HUES64 (cell line): ENCODE data around the gene GADD45G.

Experiments
- H3K27ac ChIP-seq: 2 replicates; pipeline ENCODE4 v1.7.0; 2013; ENCODE audit warnings: low read depth, low read length, inconsistent platforms
- H3K27me3 ChIP-seq: 2 replicates; pipeline ENCODE4 v1.6.1; 2013; ENCODE audit warnings: mild to moderate bottlenecking, low read length; ENCODE audit not compliant: insufficient read depth
- H3K36me3 ChIP-seq: 2 replicates; pipeline ENCODE4 v1.6.1; 2013; ENCODE audit warnings: mild to moderate bottlenecking, low read length; ENCODE audit not compliant: insufficient read depth
- H3K4me1 ChIP-seq: 2 replicates; pipeline ENCODE4 v1.6.1; 2013; ENCODE audit warnings: mild to moderate bottlenecking, low read length, moderate library complexity; ENCODE audit not compliant: insufficient read depth
- H3K4me3 ChIP-seq: 2 replicates; pipeline ENCODE4 v1.5.1; 2013; ENCODE audit warnings: mild to moderate bottlenecking, low read length, moderate library complexity
- H3K9ac ChIP-seq: 2 replicates; pipeline ENCODE4 v1.6.1; 2013; ENCODE audit warnings: mild to moderate bottlenecking, low read depth, low read length
- H3K9me3 ChIP-seq: 2 replicates; pipeline ENCODE4 v1.6.1; 2013; ENCODE audit warnings: low read depth, low read length; ENCODE audit not compliant: insufficient read depth
- WGBS: fragments of 150-250, 120-280 bp; methylation state at CpG from one replicate; pipeline ENCODE4 v1.1.7; 2013; ENCODE audit warnings: missing lambda C conversion rate; 5-methylcytosine and 5-hydroxymethylcytosine counted together

Gene GADD45G

DNA sequence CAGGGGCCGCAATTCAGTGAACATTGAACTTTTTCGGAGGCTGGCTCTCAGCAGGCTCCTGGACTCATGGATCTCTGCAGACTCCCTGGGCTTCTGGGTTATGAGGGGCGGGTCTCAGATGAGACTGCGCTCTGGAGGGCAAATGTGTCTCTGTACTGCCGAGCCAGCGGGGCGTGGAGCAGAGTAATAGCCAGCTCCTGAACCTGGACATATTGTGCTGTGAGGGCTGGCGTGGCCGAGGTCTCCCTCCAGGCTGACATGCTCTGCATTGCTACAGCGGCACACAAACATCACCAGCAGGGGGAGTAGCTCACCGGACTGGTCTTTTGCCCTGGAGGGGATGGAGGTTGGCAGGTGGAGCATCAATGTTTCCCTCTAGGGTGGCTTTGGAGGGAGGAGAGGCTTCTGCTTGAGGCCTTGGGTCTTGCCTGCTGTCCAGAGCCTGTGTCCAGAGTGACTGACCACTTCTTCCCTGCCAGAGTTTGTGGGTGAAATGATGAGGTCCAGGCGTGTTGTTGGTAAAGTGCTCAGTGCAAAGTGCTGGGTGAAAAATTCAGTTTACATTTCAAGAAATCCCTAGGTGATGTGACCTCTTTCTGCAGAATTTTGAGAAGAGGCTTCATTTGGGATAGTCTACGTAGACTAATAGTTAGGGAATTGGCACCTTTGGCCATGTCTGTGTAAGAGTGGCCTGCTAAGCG lies 10.9 kb upstream of the GADD45G start:
- H3K4me3 ChIP-seq, result no peak overlapping the region
- H3K36me3 ChIP-seq, result no peaks in the 10 kb centered on the region
- no peaks in the 10 kb centered on the region for H3K27me3 ChIP-seq
- H3K27ac ChIP-seq, result no peak overlapping the region
- 77% methylated on average over 14 of the region's 14 CpGs for WGBS
- H3K9ac ChIP-seq, result no peak overlapping the region
- peaks cover 7% of the 10 kb centered on the region; the same call in 1 of the 2 replicates for H3K4me1 ChIP-seq
- H3K9me3 ChIP-seq, result no peaks in the 10 kb centered on the region

DNA sequence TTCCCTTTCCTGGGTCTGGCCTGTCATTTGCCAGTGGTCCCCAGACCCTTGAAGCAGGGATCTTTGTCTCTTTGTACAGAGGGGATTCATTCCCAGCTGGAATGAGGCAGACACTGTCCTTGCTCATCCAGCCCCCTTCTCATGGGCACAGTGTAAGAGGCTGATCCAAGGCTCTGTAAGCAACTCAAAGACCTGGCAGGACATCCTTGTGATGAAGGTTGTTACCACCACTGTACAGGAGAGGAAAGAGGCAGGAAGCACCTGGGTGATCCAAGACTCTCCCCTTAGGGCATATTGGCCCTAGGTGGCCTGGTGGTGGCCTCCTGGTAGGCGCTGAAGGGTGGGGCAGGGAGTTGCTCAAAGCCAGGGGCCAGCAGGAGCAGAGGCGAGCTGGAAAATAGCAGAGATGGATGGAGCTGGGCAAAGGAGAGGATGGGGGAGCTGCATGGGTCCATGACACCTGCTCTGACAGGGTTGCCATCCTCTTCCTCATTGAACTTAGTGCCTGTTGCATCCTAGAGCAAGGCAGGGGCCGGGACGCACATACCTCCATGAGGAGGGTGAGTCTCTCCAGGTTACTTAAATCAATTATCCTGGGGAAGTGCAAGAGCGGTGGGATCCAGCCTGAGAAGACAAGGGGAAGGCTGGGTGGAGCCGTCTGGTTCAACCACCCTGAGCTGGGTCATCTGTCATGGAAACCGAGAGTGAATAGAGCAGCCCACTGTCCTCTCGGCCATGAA lies 9.8 kb upstream of the GADD45G start:
- 88% methylated on average over 8 of the region's 8 CpGs for WGBS
- H3K4me1 ChIP-seq, result peaks cover 7% of the 10 kb centered on the region; the same call in 1 of the 2 replicates
- no peaks in the 10 kb centered on the region for H3K27me3 ChIP-seq
- no peak overlapping the region for H3K9ac ChIP-seq
- H3K36me3 ChIP-seq, result no peaks in the 10 kb centered on the region
- no peaks in the 10 kb centered on the region for H3K9me3 ChIP-seq
- H3K4me3 ChIP-seq, result no peak overlapping the region
- no peak overlapping the region for H3K27ac ChIP-seq

DNA sequence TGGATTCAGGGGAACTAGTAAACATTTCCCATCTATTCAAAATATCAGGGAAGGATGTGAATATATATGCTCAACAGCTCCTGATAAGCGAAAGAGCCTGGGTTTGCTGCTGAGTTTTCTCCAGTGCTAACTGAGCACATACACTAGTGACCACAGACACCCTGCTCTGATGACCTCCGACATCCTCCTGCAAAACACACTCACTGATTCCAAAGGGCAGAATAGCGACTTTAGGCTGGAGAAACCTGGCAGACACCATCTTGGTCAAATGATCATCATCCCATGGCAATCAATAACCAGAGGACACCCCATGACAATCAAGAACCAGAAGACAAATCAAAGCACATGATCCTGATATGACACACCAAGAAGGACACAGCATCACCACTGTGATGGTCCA lies 9.2 kb upstream of the GADD45G start:
- WGBS, result 87% methylated on average over 3 of the region's 3 CpGs
- no peak overlapping the region for H3K4me3 ChIP-seq
- H3K9ac ChIP-seq, result no peak overlapping the region
- H3K9me3 ChIP-seq, result no peaks in the 10 kb centered on the region
- no peaks in the 10 kb centered on the region; the same call in 1 of the 2 replicates for H3K27me3 ChIP-seq
- H3K36me3 ChIP-seq, result no peaks in the 10 kb centered on the region
- H3K27ac ChIP-seq, result no peak overlapping the region
- H3K4me1 ChIP-seq, result peaks cover 7% of the 10 kb centered on the region; the same call in 1 of the 2 replicates

DNA sequence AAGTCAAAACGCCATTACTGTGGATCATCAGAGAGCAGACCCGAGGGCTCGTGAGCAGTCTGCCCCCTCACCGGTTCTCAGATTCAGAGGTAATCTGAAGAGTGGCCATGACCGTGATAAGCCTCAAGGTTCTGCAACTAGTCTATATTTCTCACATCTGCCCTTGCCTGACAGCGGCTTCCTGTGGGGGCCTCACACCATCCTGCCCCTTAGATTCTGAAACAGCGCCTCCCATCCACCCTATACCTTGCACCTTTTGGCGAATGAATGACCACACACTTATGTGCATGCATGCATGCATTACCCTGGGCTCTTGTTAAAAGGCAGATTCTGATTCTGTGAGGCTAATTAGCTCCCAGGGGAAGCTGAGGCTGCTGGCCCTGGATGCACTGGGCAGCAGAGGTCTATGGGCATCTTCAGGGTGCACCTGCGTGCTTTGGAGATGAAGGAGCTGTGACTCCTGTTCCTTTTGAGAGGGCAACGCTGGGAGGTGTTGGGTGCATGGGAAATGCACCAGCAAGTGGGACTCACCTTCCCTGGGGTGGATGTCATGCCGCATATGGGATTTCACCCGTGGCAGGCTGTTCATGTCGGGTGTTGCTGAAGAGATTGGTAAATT lies 7.8 kb upstream of the GADD45G start:
- no peak overlapping the region for H3K9ac ChIP-seq
- H3K9me3 ChIP-seq, result no peaks in the 10 kb centered on the region
- H3K4me1 ChIP-seq, result peaks cover 7% of the 10 kb centered on the region; the same call in 1 of the 2 replicates
- peaks cover 12% of the 10 kb centered on the region; the same call in 1 of the 2 replicates for H3K27me3 ChIP-seq
- H3K4me3 ChIP-seq, result no peak overlapping the region
- H3K36me3 ChIP-seq, result no peaks in the 10 kb centered on the region
- H3K27ac ChIP-seq, result no peak overlapping the region
- 91% methylated on average over 13 of the region's 13 CpGs for WGBS

- peaks cover 15% of the 10 kb centered on the region; the same call in 1 of the 2 replicates for H3K27me3 ChIP-seq
- peaks cover 7% of the 10 kb centered on the region; the same call in 1 of the 2 replicates for H3K4me1 ChIP-seq
- H3K36me3 ChIP-seq, result no peaks in the 10 kb centered on the region
- no peak overlapping the region for H3K27ac ChIP-seq
- no peak overlapping the region for H3K4me3 ChIP-seq
- WGBS, result 63% methylated on average over 7 of the region's 7 CpGs
- H3K9ac ChIP-seq, result no peak overlapping the region
- H3K9me3 ChIP-seq, result no peaks in the 10 kb centered on the region
Observed at GRCh38 chr9:89597711-89598362, 7.0 kb upstream of the GADD45G start.

DNA sequence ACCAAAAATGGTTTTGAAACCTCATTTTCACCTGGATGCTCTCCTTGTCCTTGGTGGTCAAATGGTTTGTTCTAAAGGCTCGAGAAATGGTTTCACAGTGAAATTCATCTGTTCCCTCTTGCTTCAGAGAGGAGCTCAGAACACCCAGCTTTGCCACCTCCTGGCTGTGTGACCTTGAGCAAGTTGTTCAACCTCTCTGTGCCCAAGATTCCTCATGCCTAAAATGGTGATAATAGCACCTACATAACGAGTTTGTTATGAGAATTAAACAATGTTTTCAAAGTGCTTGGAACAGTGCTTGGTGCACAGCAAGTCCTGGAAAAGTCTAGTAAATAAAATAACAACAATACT lies 6.5 kb upstream of the GADD45G start:
- Histone ChIP-seq H3K4me3 (no peak overlapping the region), H3K4me1 (peaks cover 7% of the 10 kb centered on the region; the same call in 1 of the 2 replicates), H3K27me3 (peaks cover 18% of the 10 kb centered on the region; the same call in 1 of the 2 replicates), H3K9ac (no peak overlapping the region), H3K27ac (no peak overlapping the region), H3K36me3 (no peaks in the 10 kb centered on the region), H3K9me3 (no peaks in the 10 kb centered on the region)
- 8% methylated on average over 2 of the region's 2 CpGs for WGBS

GRCh38 chr9:89598926-89599325 lies 5.9 kb upstream of the GADD45G start:
- H3K27ac ChIP-seq, result no peak overlapping the region
- 83% methylated on average over 10 of the region's 10 CpGs for WGBS

GRCh38 chr9:89600831-89601230 lies 4.0 kb upstream of the GADD45G start:
- Histone ChIP-seq H3K36me3 (no peaks in the 10 kb centered on the region), H3K27ac (no peak overlapping the region), H3K4me3 (no peak overlapping the region), H3K27me3 (peaks cover 30% of the 10 kb centered on the region), H3K9ac (no peak overlapping the region), H3K4me1 (peaks cover 8% of the 10 kb centered on the region; the same call in 1 of the 2 replicates), H3K9me3 (no peaks in the 10 kb centered on the region)
- WGBS, result 87% methylated on average over 6 of the region's 6 CpGs

More at GRCh38 chr9:89598926-89599325, 5.9 kb upstream of the GADD45G start:
- H3K9ac ChIP-seq, result no peak overlapping the region
- no peaks in the 10 kb centered on the region for H3K36me3 ChIP-seq
- H3K4me3 ChIP-seq, result no peak overlapping the region
- H3K9me3 ChIP-seq, result no peaks in the 10 kb centered on the region
- H3K27me3 ChIP-seq, result peaks cover 21% of the 10 kb centered on the region; the same call in 1 of the 2 replicates
- H3K4me1 ChIP-seq, result 0 out of 2 replicates have a peak, but pooled peaks cover 4% of the 10 kb centered on the region

DNA sequence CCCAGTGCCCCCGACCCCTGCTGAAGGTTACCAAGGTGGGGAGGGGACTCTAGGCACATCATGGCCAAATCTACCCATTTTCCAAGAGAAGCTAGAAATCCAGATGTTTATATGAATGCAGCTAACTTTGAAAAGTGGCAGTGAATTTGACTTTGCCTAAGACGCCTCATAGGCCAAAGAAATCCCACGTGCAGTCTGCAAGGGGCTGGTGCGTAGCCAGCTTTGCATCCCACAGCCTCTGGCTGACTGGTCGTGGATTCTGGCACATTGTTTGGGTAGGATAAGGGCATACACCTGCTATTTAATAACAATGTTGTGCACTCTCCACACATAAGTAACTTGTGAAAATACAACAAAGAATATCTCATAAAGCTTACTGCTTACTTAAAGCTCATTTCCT lies 3.5 kb upstream of the GADD45G start:
- peaks cover 9% of the 10 kb centered on the region; the same call in 1 of the 2 replicates for H3K4me1 ChIP-seq
- 87% methylated on average over 4 of the region's 5 CpGs for WGBS
- H3K27me3 ChIP-seq, result peaks cover 35% of the 10 kb centered on the region
- no peak overlapping the region for H3K9ac ChIP-seq
- no peak overlapping the region for H3K4me3 ChIP-seq
- no peaks in the 10 kb centered on the region for H3K9me3 ChIP-seq
- no peaks in the 10 kb centered on the region for H3K36me3 ChIP-seq
- no peak overlapping the region for H3K27ac ChIP-seq

- WGBS, result 77% methylated on average over 6 of the region's 6 CpGs
- Histone ChIP-seq H3K9ac (no peak overlapping the region), H3K27me3 (peaks cover 42% of the 10 kb centered on the region), H3K4me3 (no peak overlapping the region), H3K27ac (no peak overlapping the region), H3K4me1 (peaks cover 15% of the 10 kb centered on the region), H3K36me3 (peaks cover 2% of the 10 kb centered on the region; the same call in 1 of the 2 replicates), H3K9me3 (no peaks in the 10 kb centered on the region)
Observed at GRCh38 chr9:89601856-89602562, 2.8 kb upstream of the GADD45G start.
